AG08396 (cell line): ENCODE results near the gene POU5F2.

ENCODE experiments used
- DNase-seq: peaks from one replicate; pipeline ENCODE4 v3.0.0; 2012; ENCODE audit warnings: low spot score, mixed read lengths

The POU5F2 gene

DNA sequence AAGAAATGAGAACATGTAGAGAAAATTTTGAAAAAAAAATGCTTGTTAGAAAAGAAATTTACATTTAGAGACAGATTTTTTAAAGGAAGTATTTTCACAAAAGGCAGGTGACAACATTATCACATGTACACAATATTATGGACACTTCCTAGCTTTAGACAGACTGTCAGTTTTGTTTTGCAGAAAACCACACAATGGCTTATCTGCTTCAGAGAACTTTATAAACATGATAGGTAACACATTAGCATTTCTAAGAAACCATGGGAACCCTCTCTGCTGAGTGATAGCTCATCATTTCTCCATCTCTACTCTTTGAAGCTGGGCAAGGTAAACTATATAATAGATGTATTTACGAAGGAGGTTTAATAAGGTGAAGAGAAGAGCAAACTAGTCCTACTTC lies 25.6 kb downstream of the POU5F2 start:
- DNase-seq = no peak

GRCh38 chr5:93715327-93715726 lies 26.1 kb downstream of the POU5F2 start:
- no peak for DNase-seq

GRCh38 chr5:93708442-93708841 lies 33.0 kb downstream of the POU5F2 start:
- DNase-seq = no peak

- DNase-seq = no peak
Measured at GRCh38 chr5:93705896-93706295, 35.5 kb downstream of the POU5F2 start.

DNA sequence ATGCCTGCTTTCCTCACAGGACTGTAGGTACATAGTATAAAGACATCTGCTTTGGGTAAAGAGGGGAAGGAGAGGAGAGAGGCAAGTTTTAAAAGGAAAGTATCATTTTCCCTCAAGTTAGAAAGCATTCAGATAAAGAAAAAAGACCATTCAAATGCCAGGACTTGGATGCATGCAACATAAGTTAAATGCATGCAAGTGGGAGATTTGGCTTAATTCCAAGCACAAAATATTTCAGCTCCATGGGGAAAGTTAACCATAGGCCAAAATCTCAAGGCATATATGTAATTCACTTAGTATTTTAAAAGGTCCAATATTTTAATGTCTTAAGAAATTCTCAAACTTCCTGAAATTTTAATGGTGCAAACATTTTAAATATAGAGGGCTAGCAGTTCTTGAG lies 36.4 kb downstream of the POU5F2 start:
- DNase-seq = no peak

GRCh38 chr5:93691997-93692396 lies 49.4 kb downstream of the POU5F2 start:
- no peak for DNase-seq
